NT2/D1 (cell line): Measurements from ENCODE around the gene KCNA3.

Experiments
- DNase-seq: peaks from one replicate; pipeline ENCODE4 v3.0.0-alpha.2; 2011; ENCODE audit warnings: low read depth, low spot score
- H3K27me3 ChIP-seq: 2 replicates; pipeline ENCODE4 v1.6.0; 2011; ENCODE audit warnings: mild to moderate bottlenecking; ENCODE audit not compliant: insufficient read length, insufficient read depth
- H3K36me3 ChIP-seq: 2 replicates; pipeline ENCODE4 v1.6.1; 2011; ENCODE audit warnings: mild to moderate bottlenecking, low read length, mixed read lengths; ENCODE audit not compliant: insufficient read depth, insufficient read length
- H3K4me1 ChIP-seq: 2 replicates; pipeline ENCODE4 v1.5.1; 2011; ENCODE audit not compliant: insufficient read depth, insufficient read length
- H3K4me3 ChIP-seq: 2 replicates; pipeline ENCODE4 v1.5.1; 2011; ENCODE audit warnings: low read depth; ENCODE audit not compliant: insufficient read length
- H3K9ac ChIP-seq: 2 replicates; pipeline ENCODE4 v1.6.0; 2011; ENCODE audit warnings: low read depth; ENCODE audit not compliant: insufficient read length
- H3K9me3 ChIP-seq: 2 replicates; pipeline ENCODE4 v1.5.1; 2011; ENCODE audit warnings: mild to moderate bottlenecking, low read length; ENCODE audit not compliant: insufficient read depth
- SUZ12 ChIP-seq: IDR thresholded peaks from 2 replicates; pipeline ENCODE4 v1.6.1; 2011; ENCODE audit not compliant: insufficient read length, insufficient read depth; ENCODE audit errors: extremely low read depth
- YY1 ChIP-seq: IDR thresholded peaks from 2 replicates; pipeline ENCODE4 v1.6.1; 2011; ENCODE audit not compliant: insufficient read length, insufficient read depth
- ZNF274 ChIP-seq: IDR thresholded peaks from 2 replicates; pipeline ENCODE4 v1.6.1; 2011; ENCODE audit warnings: mild to moderate bottlenecking, low read depth, low read length

KCNA3 gene

DNA sequence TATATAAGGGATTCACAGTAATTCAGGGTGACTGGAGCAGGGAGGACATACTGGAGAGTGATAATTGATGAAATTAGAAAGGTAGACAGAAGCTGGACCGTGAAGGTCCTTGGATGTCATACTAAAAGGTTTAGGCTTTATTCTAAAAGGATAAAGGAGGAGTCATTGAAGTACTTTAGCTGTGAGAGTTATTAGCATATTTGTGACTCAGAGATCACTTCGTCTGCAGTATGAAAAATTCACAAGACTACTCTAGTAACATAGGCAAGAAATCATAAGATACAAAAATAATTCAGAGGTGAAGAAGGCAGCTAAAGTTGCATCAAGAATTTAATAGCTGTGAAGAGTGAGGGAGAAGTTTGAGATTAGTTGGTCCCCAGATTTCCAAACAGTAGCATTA is 26.3 kb downstream of the KCNA3 start:
- Histone ChIP-seq H3K36me3 (no peaks in the 10 kb centered on the region), H3K4me1 (no peaks in the 10 kb centered on the region), H3K4me3 (no peak overlapping the region), H3K9me3 (no peaks in the 10 kb centered on the region), H3K9ac (no peak overlapping the region), H3K27me3 (no peaks in the 10 kb centered on the region)
- no peak for DNase-seq
- TF ChIP-seq ZNF274 (no peak), SUZ12 (no peak), YY1 (no peak)

DNA sequence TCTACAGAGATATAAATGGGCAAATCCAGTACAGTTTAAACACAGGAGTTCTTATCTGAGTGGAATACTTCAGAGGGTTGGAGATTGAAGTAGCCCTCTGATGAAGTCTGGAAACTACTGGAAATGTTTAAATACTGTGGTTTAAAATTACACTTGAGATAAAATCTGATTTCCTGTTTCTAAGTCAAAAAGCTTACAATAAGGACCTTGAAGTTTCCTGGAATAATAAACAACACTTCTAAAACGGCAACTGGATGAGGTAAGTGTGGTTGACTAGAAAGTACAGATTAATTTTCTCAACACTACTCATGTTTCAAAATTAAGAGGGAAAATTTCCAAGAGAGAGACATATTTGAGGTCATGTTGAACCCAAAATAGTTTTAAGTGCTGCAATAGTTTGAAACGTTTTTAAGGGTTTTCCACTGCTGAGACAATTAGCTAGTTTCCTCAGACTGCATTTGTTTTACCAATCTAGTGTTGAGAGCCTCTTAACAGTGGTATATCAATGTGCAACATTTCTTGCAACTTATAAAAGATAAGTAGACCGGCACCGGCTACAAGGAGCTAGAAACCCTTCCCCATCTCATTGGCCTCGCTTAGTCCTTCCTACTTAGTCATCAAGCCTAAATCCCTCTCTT is 27.4 kb downstream of the KCNA3 start:
- Histone ChIP-seq H3K9ac (no peak overlapping the region), H3K4me3 (no peak overlapping the region), H3K36me3 (no peaks in the 10 kb centered on the region), H3K27me3 (no peaks in the 10 kb centered on the region), H3K9me3 (no peaks in the 10 kb centered on the region), H3K4me1 (no peaks in the 10 kb centered on the region)
- TF ChIP-seq SUZ12, result no peak
- TF ChIP-seq ZNF274, result no peak
- TF ChIP-seq YY1, result no peak
- no peak for DNase-seq

DNA sequence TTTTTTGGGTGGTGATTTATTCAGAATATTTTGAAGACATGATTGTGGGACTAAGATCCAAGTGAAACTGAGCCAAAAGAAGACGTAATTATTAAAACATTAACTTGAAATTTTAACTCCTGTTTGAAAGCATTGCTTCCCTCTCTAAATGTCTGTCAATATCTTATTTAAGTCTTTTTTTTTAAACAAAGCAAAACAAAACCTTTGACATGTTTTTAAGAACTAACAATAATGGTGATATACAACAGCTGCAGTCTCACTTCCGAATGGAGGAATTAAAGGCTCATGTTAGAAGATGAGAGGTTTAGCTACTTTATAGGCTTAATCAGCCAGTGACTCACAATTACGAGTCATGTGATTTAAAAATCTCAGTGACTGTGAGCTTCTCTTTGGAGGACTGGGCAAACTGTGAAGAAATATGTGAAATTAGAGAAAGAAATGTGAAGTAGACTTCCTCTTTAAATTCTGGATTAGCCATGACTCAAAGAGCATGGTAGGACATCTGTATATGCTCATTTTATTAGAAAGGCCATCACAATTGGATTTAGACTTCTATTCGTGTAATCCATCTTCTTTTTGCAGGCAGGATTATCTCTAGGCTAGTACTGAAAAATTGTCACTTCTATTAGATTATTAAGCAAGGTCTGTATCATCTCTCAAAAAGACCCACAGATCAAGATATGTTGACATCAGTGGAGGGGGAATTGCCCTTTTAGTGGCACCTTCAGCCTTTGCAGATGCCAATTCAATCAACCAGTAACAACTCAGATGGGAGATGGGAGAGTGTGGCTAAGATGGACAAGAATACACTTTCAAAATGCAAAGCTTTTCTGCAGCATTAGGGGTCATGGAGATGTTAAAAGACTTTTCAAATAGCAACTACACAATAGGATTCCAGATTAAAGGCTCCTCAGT is 28.7 kb downstream of the KCNA3 start:
- H3K9ac ChIP-seq, result no peak overlapping the region
- no peaks in the 10 kb centered on the region for H3K4me1 ChIP-seq
- no peak for TF ChIP-seq SUZ12
- TF ChIP-seq ZNF274, result no peak
- TF ChIP-seq YY1, result no peak
- H3K36me3 ChIP-seq, result no peaks in the 10 kb centered on the region
- no peaks in the 10 kb centered on the region for H3K27me3 ChIP-seq
- no peak for DNase-seq
- H3K4me3 ChIP-seq, result no peak overlapping the region
- no peaks in the 10 kb centered on the region for H3K9me3 ChIP-seq

DNA sequence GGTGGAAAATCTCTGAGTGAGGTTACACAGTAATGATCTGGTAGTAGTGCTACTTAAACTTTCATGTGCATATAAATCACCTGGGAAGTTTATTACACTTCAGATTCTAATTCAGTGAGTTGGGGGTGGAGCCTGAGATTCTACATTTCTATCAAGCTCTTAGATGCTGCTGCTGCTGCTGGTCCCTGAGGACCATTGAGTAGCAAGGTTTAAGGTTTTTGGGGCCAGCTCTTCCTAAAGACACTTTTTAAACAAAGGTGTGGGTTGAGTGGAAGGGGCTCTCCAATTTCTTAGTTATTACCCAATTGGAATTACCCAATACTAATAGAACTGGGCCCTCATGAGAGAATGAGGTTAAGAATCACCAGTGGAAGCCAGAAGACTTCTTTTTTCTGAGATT is 29.5 kb downstream of the KCNA3 start:
- no peak for TF ChIP-seq SUZ12
- no peak overlapping the region for H3K4me3 ChIP-seq
- H3K4me1 ChIP-seq, result no peaks in the 10 kb centered on the region
- H3K36me3 ChIP-seq, result no peaks in the 10 kb centered on the region
- H3K9ac ChIP-seq, result no peak overlapping the region
- no peaks in the 10 kb centered on the region for H3K9me3 ChIP-seq
- no peaks in the 10 kb centered on the region for H3K27me3 ChIP-seq
- DNase-seq, result no peak

DNA sequence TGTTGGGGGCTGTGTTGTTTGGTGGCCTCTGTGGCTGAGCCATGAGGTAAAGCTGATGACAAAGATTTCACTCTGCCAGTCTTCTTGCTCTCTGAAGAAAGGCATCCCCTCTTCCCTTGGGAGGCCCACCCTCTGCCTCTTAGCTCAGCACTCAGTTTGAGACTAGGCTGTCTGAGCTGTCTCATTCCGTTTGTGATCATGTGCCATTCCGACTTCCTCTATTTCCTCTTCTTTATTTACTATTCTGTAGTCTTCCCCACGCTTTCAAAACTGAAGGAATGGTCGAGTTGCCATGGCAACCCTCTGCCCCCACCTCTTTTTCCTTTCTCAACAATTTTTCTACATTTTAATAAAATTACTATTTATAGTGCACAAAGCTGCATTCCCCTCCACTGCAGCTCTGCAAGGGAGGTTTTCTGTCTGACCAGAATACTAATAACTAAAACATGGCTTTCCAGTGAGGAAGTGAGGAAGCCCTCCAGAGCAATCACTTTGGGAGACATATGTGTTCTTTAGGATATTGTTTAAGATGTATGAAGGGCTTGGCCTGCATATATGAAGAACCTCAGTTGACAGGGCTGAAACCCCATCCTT is 30.8 kb downstream of the KCNA3 start:
- no peaks in the 10 kb centered on the region for H3K4me1 ChIP-seq
- TF ChIP-seq SUZ12 (no peak), YY1 (no peak), ZNF274 (no peak)
- no peaks in the 10 kb centered on the region for H3K36me3 ChIP-seq
- no peak overlapping the region for H3K9ac ChIP-seq
- no peak for DNase-seq
- no peak overlapping the region for H3K4me3 ChIP-seq
- no peaks in the 10 kb centered on the region for H3K27me3 ChIP-seq
- no peaks in the 10 kb centered on the region for H3K9me3 ChIP-seq

DNA sequence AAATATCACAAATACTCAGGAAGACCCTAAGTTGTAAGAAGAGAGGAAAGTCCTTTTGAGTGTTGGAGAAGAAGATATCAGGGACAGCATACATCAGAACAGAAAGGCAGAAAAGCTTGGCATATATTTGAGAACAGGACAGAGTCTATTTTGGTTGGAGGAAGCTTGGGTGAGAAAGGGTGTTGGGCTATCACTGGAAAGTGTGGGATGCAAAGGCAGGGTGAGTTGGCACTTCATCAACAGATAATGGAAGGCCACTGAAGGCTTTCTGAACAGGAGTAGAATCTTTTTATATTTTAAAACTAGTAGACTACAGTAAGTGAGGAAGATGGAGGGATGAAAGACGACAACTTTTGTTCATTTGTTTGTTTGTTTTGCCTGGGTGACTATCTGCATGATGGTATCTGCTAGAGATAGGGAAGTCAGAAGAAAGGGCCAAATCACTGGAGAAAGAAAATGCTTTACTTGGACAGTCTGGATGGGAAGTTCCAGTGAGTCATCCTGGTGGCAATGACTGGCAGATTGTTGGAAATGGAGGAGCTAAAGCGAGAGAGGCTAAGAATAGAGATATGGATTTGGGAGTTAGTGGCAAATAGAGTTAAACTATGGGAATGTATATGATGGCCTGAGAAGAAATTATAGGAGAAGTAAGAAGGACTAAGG is 34.9 kb downstream of the KCNA3 start:
- no peak for DNase-seq
- Histone ChIP-seq H3K36me3 (no peaks in the 10 kb centered on the region), H3K4me3 (no peak overlapping the region), H3K9ac (no peak overlapping the region), H3K27me3 (no peaks in the 10 kb centered on the region), H3K4me1 (peaks cover 7% of the 10 kb centered on the region), H3K9me3 (no peaks in the 10 kb centered on the region)
- TF ChIP-seq YY1, result no peak

DNA sequence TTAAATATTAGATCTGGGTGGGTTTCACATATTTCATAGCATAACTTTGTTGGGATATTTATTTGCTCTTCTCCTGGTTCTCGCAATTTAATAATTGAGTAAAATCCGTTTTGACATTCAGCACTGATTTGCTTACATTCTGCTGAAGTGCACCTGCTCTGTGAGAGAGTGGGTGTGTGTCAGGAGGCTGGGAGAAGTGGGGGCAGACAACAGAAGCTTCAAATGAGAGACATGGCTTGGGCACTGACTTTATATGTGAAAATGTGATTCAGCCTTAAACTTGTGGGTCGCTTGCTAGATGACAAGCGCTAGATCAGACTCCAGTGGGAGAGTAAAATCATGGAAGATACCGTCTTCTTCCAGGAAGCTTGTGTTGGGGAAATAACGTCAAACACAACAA is 36.2 kb downstream of the KCNA3 start:
- DNase-seq, result no peak
- Histone ChIP-seq H3K27me3 (no peaks in the 10 kb centered on the region), H3K9ac (no peak overlapping the region), H3K4me3 (no peak overlapping the region), H3K4me1 (peaks cover 7% of the 10 kb centered on the region), H3K36me3 (no peaks in the 10 kb centered on the region), H3K9me3 (no peaks in the 10 kb centered on the region)
- TF ChIP-seq ZNF274 (no peak), SUZ12 (no peak), YY1 (no peak)
